Liver (tissue), 9 donors: ENCODE data around the gene P3H2. TPM values are rescaled to one million over a fixed set of nuclear protein-coding genes. Genes with fewer than 3 reads are reported as not detected.

Experiments used
- DNase-seq: peaks from one replicate; pipeline ENCODE4 v3.0.0-alpha.2; 2017; ENCODE audit warnings: low spot score
- H3K27ac ChIP-seq, 2 donors: one replicate each; pipeline ENCODE4 v1.7.0; 2013; ENCODE audit warnings: inconsistent platforms in 2 of 2, low read length in 2 of 2, control low read depth in 1 of 2, low read depth in 1 of 2, mild to moderate bottlenecking in 1 of 2
- H3K27me3 ChIP-seq, 4 donors: one replicate each; pipeline versions ENCODE4 v1.6.1 to v1.7.0; 2013; ENCODE audit warnings: low read length in 3 of 4, inconsistent platforms in 1 of 4, mild to moderate bottlenecking in 1 of 4, moderate library complexity in 1 of 4; ENCODE audit not compliant: control insufficient read depth in 4 of 4, insufficient read depth in 4 of 4
- H3K36me3 ChIP-seq, 4 donors: one replicate each; pipeline versions ENCODE4 v1.6.1 to v1.7.0; 2013; ENCODE audit warnings: low read length in 3 of 4, mild to moderate bottlenecking in 3 of 4, low read depth in 1 of 4, moderate library complexity in 1 of 4; ENCODE audit not compliant: control insufficient read depth in 4 of 4, insufficient read depth in 3 of 4
- H3K4me1 ChIP-seq, 4 donors: one replicate each; pipeline versions ENCODE4 v1.6.1 to v1.7.0; 2013; ENCODE audit warnings: low read length in 3 of 4, mild to moderate bottlenecking in 3 of 4, moderate library complexity in 1 of 4; ENCODE audit not compliant: control insufficient read depth in 4 of 4, insufficient read depth in 4 of 4
- H3K4me3 ChIP-seq, 3 donors: one replicate each; pipeline versions ENCODE4 v1.6.1 to v1.7.0; 2013; ENCODE audit warnings: low read length in 3 of 3, control low read depth in 1 of 3, low read depth in 1 of 3, mild to moderate bottlenecking in 1 of 3
- H3K9ac ChIP-seq, 2 donors: one replicate each; pipeline ENCODE4 v1.7.0; 2013; ENCODE audit warnings: low read length in 2 of 2, mild to moderate bottlenecking in 2 of 2, moderate library complexity in 2 of 2, control low read depth in 1 of 2, low read depth in 1 of 2
- H3K9me3 ChIP-seq, 4 donors: one replicate each; pipeline versions ENCODE4 v1.6.1 to v1.7.0; 2013; ENCODE audit warnings: low read length in 3 of 4; ENCODE audit not compliant: control insufficient read depth in 4 of 4
- ATF3 ChIP-seq: IDR thresholded peaks from 2 replicates; pipeline ENCODE4 v1.6.1; 2016; ENCODE audit warnings: antibody characterized with exemption
- CTCF ChIP-seq: fragments of 150-350 bp; IDR thresholded peaks from 2 replicates; pipeline ENCODE4 v1.5.1; 2017; ENCODE audit warnings: improper control_type of control experiment, low read depth, low read length; ENCODE audit not compliant: missing input control
- EGR1 ChIP-seq, 2 donors: IDR thresholded peaks; 2 replicates each; pipeline ENCODE4 v1.6.1; 2016 to 2018; ENCODE audit warnings: antibody characterized with exemption in 2 of 2, low read depth in 2 of 2
- FOXA1 ChIP-seq: IDR thresholded peaks from 2 replicates; pipeline ENCODE4 v1.6.1; 2016; ENCODE audit warnings: antibody characterized with exemption
- FOXA2 ChIP-seq: IDR thresholded peaks from 2 replicates; pipeline ENCODE4 v1.6.1; 2016; ENCODE audit warnings: antibody characterized with exemption
- GABPA ChIP-seq, 2 donors: IDR thresholded peaks in 1 of 2; conservative IDR thresholded peaks in 1 of 2; 2 replicates each; pipeline ENCODE4 v1.6.1; 2016; ENCODE audit warnings: antibody characterized with exemption in 2 of 2, mild to moderate bottlenecking in 1 of 2, moderate library complexity in 1 of 2
- HNF4A ChIP-seq, 2 donors: conservative IDR thresholded peaks; 2 replicates each; pipeline ENCODE4 v1.6.1; 2016; ENCODE audit warnings: antibody characterized with exemption in 2 of 2, mild to moderate bottlenecking in 2 of 2
- HNF4G ChIP-seq: IDR thresholded peaks from 2 replicates; pipeline ENCODE4 v1.6.1; 2016; ENCODE audit warnings: antibody characterized with exemption
- JUND ChIP-seq, 2 donors: IDR thresholded peaks; 2 replicates each; pipeline ENCODE4 v1.6.1; 2016; ENCODE audit warnings: antibody characterized with exemption in 2 of 2
- MAX ChIP-seq: IDR thresholded peaks from 2 replicates; pipeline ENCODE4 v1.6.1; 2016; ENCODE audit warnings: antibody characterized with exemption
- NR2F2 ChIP-seq: IDR thresholded peaks from 2 replicates; pipeline ENCODE4 v1.6.1; 2016; ENCODE audit warnings: antibody characterized with exemption
- REST ChIP-seq: IDR thresholded peaks from 2 replicates; pipeline ENCODE4 v1.6.1; 2016; ENCODE audit warnings: antibody characterized with exemption, mild to moderate bottlenecking
- RXRA ChIP-seq, 2 donors: IDR thresholded peaks; 2 replicates each; pipeline ENCODE4 v1.6.1; 2017 to 2018; ENCODE audit warnings: antibody characterized with exemption in 2 of 2, mild to moderate bottlenecking in 1 of 2
- TAF1 ChIP-seq: conservative IDR thresholded peaks from 2 replicates; pipeline ENCODE4 v1.6.1; 2016; ENCODE audit warnings: antibody characterized with exemption, mild to moderate bottlenecking
- YY1 ChIP-seq: IDR thresholded peaks from 2 replicates; pipeline ENCODE4 v1.6.1; 2016; ENCODE audit warnings: antibody characterized with exemption, mild to moderate bottlenecking
- ZBTB33 ChIP-seq: IDR thresholded peaks from 2 replicates; pipeline ENCODE4 v1.6.1; 2016; ENCODE audit warnings: antibody characterized with exemption
- WGBS: extraction: QIAGEN DNeasy Blood & Tissue Kit; methylation state at CpG from one replicate; pipeline ENCODE4 v1.1.7; 2013; 5-methylcytosine and 5-hydroxymethylcytosine counted together
- polyA plus RNA-seq, 2 donors: library from polyadenylated mRNA; stranded (reverse) in 1 of 2; unstranded in 1 of 2; fragments of 200-250 nt in 1 of 2; fragments of >200 nt in 1 of 2; fragmentation: Nextera tagmentation in 1 of 2; extraction: Ambion mirVana in 1 of 2; gene quantifications; one replicate each; pipeline versions ENCODE4 v1.2.1 to v1.2.3, GENCODE V29; 2013 to 2015
- total RNA-seq, 2 donors: library from RNA; depleted of rRNA; stranded (reverse); fragments of >200 nt; gene quantifications; one replicate each; pipeline ENCODE4 v1.2.3, GENCODE V29; 2014
- donor health status: healthy.
- donor health status: healthy.
- donor health status: healthy.
- donor health status: healthy.
- donor health status: healthy.

The P3H2 gene
- total and polyA plus RNA-seq, 4 donors, result 1.9 to 6.9 (median 4.1) TPM

GRCh38 chr3:189941679-189942078 lies 179.0 kb downstream of the P3H2 start:
- no peak overlapping the region for H3K27ac ChIP-seq
- no peak for DNase-seq
- no peaks in the 10 kb centered on the region for H3K27me3 ChIP-seq
- WGBS, result 77% methylated on average over 2 of the region's 2 CpGs
- no peaks in the 10 kb centered on the region for H3K4me1 ChIP-seq
- TF ChIP-seq ZBTB33 (no peak), ATF3 (no peak), FOXA1 (no peak), MAX (no peak), EGR1 (IDR thresholded peaks at IDR 0.05; ENCODE audit: low read depth in 2 of 2) (no peak), FOXA2 (no peak), RXRA (IDR thresholded peaks at IDR 0.05) (no peak), NR2F2 (no peak), TAF1 (no peak), JUND (IDR thresholded peaks at IDR 0.05) (no peak), YY1 (no peak), CTCF (no peak), HNF4G (no peak), REST (no peak), GABPA (IDR thresholded peaks at IDR 0.05 in 1 of 2, conservative IDR thresholded peaks at IDR 0.05 in 1 of 2) (no peak), HNF4A (conservative IDR thresholded peaks at IDR 0.05) (no peak)
- H3K9ac ChIP-seq, result no peak overlapping the region
- H3K4me3 ChIP-seq, result no peak overlapping the region
- H3K36me3 ChIP-seq, result no peaks in the 10 kb centered on the region
- H3K9me3 ChIP-seq, result no peaks in the 10 kb centered on the region

GRCh38 chr3:189941125-189941524 lies 179.6 kb downstream of the P3H2 start:
- Histone ChIP-seq H3K9me3 (no peaks in the 10 kb centered on the region), H3K4me1 (no peaks in the 10 kb centered on the region), H3K4me3 (no peak overlapping the region), H3K27me3 (no peaks in the 10 kb centered on the region), H3K36me3 (no peaks in the 10 kb centered on the region), H3K27ac (no peak overlapping the region), H3K9ac (no peak overlapping the region)
- 85% methylated on average over 5 of the region's 5 CpGs for WGBS
- no peak for DNase-seq
- TF ChIP-seq FOXA1, result no peak
- TF ChIP-seq HNF4A (conservative IDR thresholded peaks at IDR 0.05), result no peak
- TF ChIP-seq NR2F2, result no peak
- no peak for TF ChIP-seq JUND (IDR thresholded peaks at IDR 0.05)
- TF ChIP-seq EGR1 (IDR thresholded peaks at IDR 0.05; ENCODE audit: low read depth in 2 of 2), result no peak
- TF ChIP-seq RXRA (IDR thresholded peaks at IDR 0.05), result no peak
